Measurements from ENCODE around the gene TGFBR2.

The TGFBR2 gene

GRCh38 chr3:30604093-30604492 lies 2.3 kb upstream of the TGFBR2 start:
- no peak for DNase-seq (ENCODE audit: low spot score)
- no peak for TF ChIP-seq CTCF (IDR thresholded peaks at IDR 0.05; ENCODE audit: extremely low read depth, missing control alignments)

GRCh38 chr3:30604558-30604957 lies 1.8 kb upstream of the TGFBR2 start:
- DNase-seq (ENCODE audit: low spot score), result no peak
- no peak for TF ChIP-seq CTCF (IDR thresholded peaks at IDR 0.05; ENCODE audit: extremely low read depth, missing control alignments)

GRCh38 chr3:30605005-30605404 lies 1.4 kb upstream of the TGFBR2 start:
- TF ChIP-seq CTCF (IDR thresholded peaks at IDR 0.05; ENCODE audit: extremely low read depth, missing control alignments), result no peak
- DNase-seq (ENCODE audit: low spot score), result no peak

- no peak for DNase-seq (ENCODE audit: low spot score)
- no peak for TF ChIP-seq CTCF (IDR thresholded peaks at IDR 0.05; ENCODE audit: extremely low read depth, missing control alignments)
These were observed 598 bp upstream of the TGFBR2 start for GRCh38 chr3:30605706-30606300.

GRCh38 chr3:30607032-30607833 lies 832 bp downstream of the TGFBR2 start:
- TF ChIP-seq CTCF (IDR thresholded peaks at IDR 0.05; ENCODE audit: extremely low read depth, missing control alignments), result no peak
- peak; percentile 65 for DNase-seq (ENCODE audit: low spot score)

DNA sequence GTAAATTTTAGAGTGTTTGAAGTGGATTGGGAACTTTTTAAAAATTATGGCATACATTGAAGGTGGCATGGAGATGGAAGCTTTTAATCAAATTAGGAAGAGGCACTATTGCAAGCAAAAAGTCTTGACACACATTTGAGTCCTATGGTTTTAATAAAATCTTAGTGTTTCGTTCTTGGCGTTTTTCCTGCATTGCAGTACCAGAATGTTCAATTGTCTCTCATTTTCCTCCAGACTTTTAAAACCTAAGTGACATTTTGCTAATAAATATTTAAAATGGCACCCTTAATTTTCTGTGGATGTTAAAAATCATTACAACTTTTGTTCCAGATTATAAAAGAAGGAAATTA lies 2.2 kb downstream of the TGFBR2 start:
- TF ChIP-seq CTCF (IDR thresholded peaks at IDR 0.05; ENCODE audit: extremely low read depth, missing control alignments), result no peak
- DNase-seq (ENCODE audit: low spot score), result no peak

DNA sequence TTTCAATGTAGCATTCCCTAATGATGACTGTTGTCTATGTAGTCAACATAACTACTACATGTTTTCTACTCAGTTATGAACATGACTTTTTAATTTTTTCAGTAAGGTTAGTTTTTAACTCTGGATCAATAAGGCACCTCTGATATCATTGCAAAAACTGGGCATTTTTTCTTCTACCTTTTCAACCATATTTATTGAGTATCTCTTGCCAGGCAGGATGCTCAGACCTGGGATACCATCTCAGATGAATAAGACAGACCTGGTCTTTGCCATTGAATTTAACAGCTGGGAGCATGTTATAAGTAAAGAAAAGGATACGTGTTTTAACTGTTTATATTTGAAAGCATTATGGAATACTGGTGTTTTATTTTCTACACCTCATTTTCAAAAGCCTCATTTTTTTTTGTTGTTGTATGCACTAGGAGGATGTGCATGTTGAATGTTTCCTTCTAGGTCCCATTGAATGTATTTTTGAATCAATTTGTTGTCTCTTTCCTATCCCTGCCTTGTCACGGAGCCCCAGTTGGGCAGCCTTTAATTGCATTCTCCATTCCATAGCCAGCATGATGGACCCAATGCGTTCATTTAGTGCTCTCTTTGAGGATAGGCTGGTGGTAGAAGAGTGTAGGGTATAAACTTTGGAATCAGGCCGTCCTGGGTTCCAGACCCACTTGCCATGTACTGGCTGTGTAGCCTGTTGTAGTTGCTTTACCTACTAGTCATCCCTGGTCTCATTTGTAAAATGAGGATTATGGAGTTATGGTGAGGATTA lies 3.7 kb downstream of the TGFBR2 start:
- no peak for DNase-seq (ENCODE audit: low spot score)
- no peak for TF ChIP-seq CTCF (IDR thresholded peaks at IDR 0.05; ENCODE audit: extremely low read depth, missing control alignments)
